ENCODE results near the gene SHROOM3.

SHROOM3 gene

DNA sequence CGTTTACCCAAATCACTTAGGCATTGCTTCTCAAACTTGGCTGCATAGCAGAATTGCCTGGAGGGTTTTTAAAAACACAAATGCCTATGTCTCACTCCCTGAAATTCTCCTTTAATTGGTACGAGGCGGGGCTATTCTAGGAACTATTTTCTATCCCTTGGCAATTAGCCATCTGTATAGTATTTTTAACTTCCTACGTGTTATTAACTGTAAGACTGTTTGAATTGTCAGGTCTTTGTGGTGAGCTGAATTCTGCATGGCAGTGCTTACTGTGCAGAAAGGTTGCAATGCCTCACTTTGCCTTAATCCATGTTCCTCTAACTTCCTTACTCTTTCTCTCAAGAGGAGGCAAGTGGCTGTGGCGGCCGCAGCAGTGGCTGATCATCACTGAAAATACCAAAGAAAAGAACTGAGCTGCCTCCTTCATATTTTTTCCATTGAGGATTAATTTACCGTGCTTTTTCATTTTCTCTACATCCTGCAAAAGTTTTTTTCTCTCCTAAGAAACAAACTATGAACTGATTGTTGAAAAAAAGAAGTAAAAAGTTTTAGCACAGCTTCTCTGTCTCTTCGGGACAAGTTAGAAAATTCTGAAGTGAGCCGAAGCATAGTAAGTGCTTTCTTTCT, at the start of gene SHROOM3:
TSS of gene SHROOM3 (plus strand) at position 329 of the 627 bp plus-strand sequence. CDS start 824 bp downstream, outside the sequence.
- TF ChIP-seq GATA3 (IDR thresholded peaks at IDR 0.05; ENCODE audit: low read depth, low read length) (no peak), GATA2 (IDR thresholded peaks at IDR 0.05; ENCODE audit: low read depth, low read length) (no peak)

DNA sequence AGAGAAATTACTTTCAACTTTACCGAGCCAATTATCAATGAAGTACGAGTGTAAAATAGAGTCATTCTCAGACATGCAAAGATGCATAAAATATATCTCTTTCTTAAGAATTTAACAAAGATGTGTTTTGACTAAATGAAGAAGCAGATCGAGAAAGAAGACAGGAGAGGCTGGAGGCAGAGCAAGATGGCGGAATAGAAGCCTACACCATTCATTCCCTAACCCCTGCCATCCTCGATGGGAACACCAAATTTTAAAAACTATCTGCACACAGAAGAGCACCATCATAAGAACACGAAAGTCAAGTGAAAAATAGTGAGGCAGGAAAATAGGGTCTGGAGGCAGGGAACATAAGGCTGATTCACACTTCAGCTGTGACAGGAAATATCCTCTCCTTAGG, 49.1 kb upstream of the SHROOM3 start:
- no peak for TF ChIP-seq GATA2 (IDR thresholded peaks at IDR 0.05; ENCODE audit: low read depth, low read length)
- no peak for TF ChIP-seq GATA3 (IDR thresholded peaks at IDR 0.05; ENCODE audit: low read depth, low read length)

GRCh38 chr4:76386566-76387305, 48.3 kb upstream of the SHROOM3 start:
- TF ChIP-seq GATA2 (IDR thresholded peaks at IDR 0.05; ENCODE audit: low read depth, low read length) (no peak), GATA3 (IDR thresholded peaks at IDR 0.05; ENCODE audit: low read depth, low read length) (no peak)

GRCh38 chr4:76388160-76388908, 46.7 kb upstream of the SHROOM3 start:
- no peak for TF ChIP-seq GATA3 (IDR thresholded peaks at IDR 0.05; ENCODE audit: low read depth, low read length)
- no peak for TF ChIP-seq GATA2 (IDR thresholded peaks at IDR 0.05; ENCODE audit: low read depth, low read length)

DNA sequence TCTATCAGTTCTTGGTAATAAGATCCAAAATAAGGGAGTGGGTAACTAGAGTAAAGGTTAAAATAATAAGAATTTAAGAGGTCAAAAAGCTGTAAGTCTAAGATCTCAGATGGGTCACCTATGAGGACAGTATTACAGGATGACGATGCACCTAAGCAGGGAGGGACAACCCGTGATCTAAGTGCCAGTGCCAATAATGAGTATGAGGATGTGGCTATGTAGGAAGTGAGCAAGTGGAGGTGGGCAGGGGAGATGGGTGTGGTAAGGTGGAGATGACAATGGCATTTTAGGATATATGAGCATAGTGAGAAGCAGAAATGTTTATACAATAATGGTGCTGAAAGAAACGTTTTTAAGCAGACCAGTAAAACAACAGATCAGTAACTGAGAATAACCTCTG, 33.4 kb upstream of the SHROOM3 start:
- TF ChIP-seq GATA2 (IDR thresholded peaks at IDR 0.05; ENCODE audit: low read depth, low read length) (no peak), GATA3 (IDR thresholded peaks at IDR 0.05; ENCODE audit: low read depth, low read length) (no peak)

GRCh38 chr4:76406081-76406480, 28.9 kb upstream of the SHROOM3 start:
- no peak for TF ChIP-seq GATA3 (IDR thresholded peaks at IDR 0.05; ENCODE audit: low read depth, low read length)

- TF ChIP-seq GATA2 (IDR thresholded peaks at IDR 0.05; ENCODE audit: low read depth, low read length) (no peak), GATA3 (IDR thresholded peaks at IDR 0.05; ENCODE audit: low read depth, low read length) (no peak)
Measured at GRCh38 chr4:76407440-76408119, 27.4 kb upstream of the SHROOM3 start.

DNA sequence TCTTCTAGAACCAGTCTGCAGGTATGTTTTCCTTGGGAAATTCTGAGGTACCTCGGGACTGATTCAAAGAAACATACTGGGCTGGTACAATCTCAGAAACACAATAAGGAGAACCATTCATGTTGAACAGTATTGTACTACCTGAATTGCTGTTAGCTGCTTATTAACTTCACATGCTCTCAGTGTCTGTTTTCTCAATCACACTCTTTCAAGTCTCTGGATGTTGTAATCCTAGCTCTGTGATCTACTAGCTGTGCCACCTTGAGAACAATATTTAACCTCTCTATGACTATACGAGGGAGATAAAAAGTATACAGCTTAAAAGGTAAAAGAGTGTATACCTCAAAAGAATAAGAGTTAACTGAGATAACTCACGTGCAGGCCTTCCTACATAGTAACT, 24.4 kb upstream of the SHROOM3 start:
- no peak for TF ChIP-seq GATA2 (IDR thresholded peaks at IDR 0.05; ENCODE audit: low read depth, low read length)
- TF ChIP-seq GATA3 (IDR thresholded peaks at IDR 0.05; ENCODE audit: low read depth, low read length): no peak

DNA sequence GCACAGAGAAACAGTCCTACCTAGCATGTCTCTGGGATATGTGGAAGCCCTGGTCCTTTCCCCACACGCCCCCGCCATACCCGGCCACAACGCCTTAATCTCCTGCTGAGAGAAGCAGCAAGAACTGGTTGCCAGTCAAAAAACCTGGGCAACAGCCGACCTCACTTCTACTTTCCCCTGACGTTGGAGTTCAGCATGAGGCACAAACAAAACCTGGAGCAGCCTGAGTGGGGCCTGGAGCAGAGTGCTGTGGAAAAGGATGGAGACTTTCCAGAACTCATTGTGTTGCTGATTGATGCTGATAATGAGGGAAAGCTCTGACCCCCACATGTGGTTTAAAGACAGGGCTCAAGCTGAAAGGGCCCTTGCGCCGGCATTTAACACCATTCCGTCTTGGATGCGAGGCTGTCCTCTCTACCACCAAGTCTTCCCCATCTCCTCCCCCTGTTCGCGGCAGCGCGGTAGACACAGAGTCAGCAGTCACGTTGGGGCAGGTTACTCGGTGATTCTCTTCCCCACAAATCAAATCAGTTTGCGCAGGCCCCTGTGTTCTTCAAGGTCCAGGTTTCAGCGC, 14.8 kb upstream of the SHROOM3 start:
- TF ChIP-seq GATA2 (IDR thresholded peaks at IDR 0.05; ENCODE audit: low read depth, low read length): 0 out of 2 replicates have a peak, but pooled peaks have one; percentile 20
- no peak for TF ChIP-seq GATA3 (IDR thresholded peaks at IDR 0.05; ENCODE audit: low read depth, low read length)

DNA sequence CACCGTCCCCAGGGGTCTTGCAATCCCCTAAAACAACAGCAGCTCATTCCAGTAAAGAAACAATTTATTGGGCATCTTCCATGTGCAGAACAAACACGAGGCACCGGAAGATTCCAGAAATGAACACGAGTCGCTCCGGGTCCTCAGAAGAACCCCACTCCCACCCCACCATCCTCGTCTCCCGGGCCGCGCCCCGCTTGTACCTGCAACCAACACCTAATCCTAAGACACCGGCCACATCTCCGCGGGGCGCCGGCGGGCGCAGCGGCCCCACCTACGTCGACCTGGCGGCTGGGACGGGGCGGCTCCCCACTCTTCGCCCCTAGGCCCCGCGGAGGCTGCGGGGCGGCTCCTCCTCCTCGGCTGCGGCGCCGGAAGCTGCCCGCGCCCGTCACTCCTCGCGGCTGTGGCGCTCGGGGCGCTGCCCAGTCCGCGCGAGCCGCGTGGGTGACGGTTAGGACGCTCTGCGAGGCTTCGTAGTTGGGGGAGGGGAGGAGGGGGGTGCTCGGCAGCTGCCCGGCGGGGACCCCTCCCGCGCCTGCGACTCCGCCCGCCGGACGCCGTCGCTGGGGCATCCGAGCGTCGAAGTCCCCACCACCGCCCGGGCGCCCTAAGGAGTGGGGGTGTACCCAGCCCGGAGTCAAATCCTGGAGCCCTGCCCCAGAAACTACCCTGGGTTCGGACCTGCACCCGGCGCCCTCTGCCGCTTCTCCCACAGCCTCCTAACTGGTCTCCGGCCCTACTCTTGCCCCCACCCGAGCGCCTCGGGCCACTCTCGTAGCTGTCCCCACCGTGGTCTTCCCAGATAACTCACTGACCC, 14.1 kb upstream of the SHROOM3 start, which contains the start of gene CCDC158:
TSS of gene CCDC158 (minus strand) at position 380 of the 820 bp plus-strand sequence. CDS start 17,934 bp downstream, outside the sequence.
- TF ChIP-seq GATA3 (IDR thresholded peaks at IDR 0.05; ENCODE audit: low read depth, low read length): no peak
- TF ChIP-seq GATA2 (IDR thresholded peaks at IDR 0.05; ENCODE audit: low read depth, low read length): no peak

DNA sequence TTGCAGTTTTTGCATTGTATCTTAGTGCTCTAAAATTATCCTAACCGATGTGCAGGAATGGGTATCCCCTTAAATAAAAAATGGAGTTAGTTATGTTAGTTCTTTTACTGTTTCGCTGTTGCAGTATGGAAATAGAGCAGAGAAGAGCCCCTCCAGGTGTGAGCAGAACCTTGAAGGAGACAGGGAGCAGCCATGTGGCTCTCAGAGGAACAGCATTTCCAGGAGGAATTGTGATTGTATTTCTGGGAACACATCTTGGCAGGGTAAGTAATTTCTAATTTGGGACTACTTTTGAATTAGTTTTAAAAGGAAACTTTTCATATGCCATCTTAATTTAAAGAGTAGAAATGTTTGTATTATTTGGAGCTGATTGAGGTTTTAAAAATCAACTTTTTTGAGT, 8.8 kb upstream of the SHROOM3 start:
- no peak for TF ChIP-seq GATA2 (IDR thresholded peaks at IDR 0.05; ENCODE audit: low read depth, low read length)
- no peak for TF ChIP-seq GATA3 (IDR thresholded peaks at IDR 0.05; ENCODE audit: low read depth, low read length)

DNA sequence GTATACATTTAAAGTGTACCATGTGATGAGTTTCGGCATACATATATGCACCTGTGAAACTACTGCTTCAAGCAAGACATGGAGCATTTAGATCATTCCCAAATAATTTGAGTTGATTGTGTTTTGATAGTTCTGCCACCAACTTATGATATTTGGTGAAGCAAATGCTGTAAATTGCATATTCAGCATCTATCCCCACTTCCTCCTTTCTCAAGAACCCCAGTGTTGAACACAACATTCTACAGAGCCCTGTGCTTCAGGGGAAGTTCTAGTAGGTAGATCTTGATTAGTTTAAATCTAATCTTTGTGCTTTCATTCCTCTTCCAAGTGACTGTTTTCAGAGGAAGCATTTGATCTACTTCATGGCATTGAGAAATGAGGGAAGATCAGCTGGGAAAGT, 5.4 kb upstream of the SHROOM3 start:
- TF ChIP-seq GATA2 (IDR thresholded peaks at IDR 0.05; ENCODE audit: low read depth, low read length) (no peak), GATA3 (IDR thresholded peaks at IDR 0.05; ENCODE audit: low read depth, low read length) (no peak)

All from SH-SY5Y (cell line).